ENCODE data around the gene GNB1L. TPM values are rescaled to one million over a fixed set of nuclear protein-coding genes. Genes with fewer than 3 reads are reported as not detected.
"Not testable (repeated sequence)": the region's sequence is repeated elsewhere in the genome, so short reads cannot be mapped to it uniquely, and the experiment has no call there.

GNB1L gene
- total RNA-seq, 1 experiment from 2014 or later: 15.8 TPM

DNA sequence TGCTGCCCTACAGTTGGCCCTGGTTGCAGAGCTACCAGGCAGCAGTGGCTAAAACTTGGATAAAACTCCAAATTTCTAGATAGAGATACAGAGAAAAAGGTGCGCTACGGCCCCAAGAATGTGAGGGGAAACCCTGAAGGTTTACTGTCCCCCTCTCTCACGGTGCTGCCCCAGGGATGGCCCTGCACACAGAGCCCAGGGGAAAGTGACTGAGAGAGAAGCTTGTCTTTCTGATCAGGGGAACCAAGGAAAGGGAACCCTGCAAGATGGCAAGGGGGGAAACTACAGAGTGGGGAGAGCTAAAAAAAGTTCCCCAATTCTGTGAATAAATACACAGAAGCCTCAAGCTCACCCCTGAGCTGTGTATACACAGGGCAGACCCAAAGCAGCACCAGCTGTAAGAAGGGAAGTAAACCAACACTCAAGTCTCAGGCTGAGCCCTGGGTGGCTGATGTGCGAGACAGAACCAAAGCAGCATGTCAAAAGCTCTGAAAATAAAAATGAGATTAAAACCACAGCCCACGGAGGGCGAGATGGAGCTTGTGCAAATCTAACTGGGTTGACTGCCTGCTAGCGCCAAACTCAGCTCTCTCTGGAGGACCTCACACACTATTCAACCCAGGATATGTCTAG is 22.1 kb downstream of the GNB1L start:
- Mint-ChIP-seq H3K9me3 (ENCODE audit: unreplicated experiment) (no peaks in the 10 kb centered on the region), H3K4me3 (ENCODE audit: unreplicated experiment) (no peak overlapping the region), H3K4me1 (ENCODE audit: low read depth, unreplicated experiment) (no peaks in the 10 kb centered on the region), H3K36me3 (ENCODE audit: insufficient read depth, unreplicated experiment) (no peaks in the 10 kb centered on the region), H3K27me3 (ENCODE audit: insufficient read depth, unreplicated experiment) (no peaks in the 10 kb centered on the region), H3K27ac (ENCODE audit: unreplicated experiment) (no peak overlapping the region)
- TF ChIP-seq CTCF (IDR thresholded peaks at IDR 0.05; ENCODE audit: insufficient read depth in 1 of 2, low read depth in 1 of 2, low read length in 1 of 2, severe bottlenecking in 1 of 2, unreplicated experiment in 1 of 2): no peak
- no peak for DNase-seq
- no peaks in the 10 kb centered on the region for H3K4me1 ChIP-seq
- no peaks in the 10 kb centered on the region; the same call in 1 of the 2 replicates for H3K9me3 ChIP-seq
- POLR2A ChIA-PET: interaction anchor here (1.2 kb wide), 1 partner anchor 21 kb away, joined by 8 read pairs; no protein-coding TSS in a partner anchor
- H3K36me3 ChIP-seq (ENCODE audit: control insufficient read depth, insufficient read depth, low read length): no peaks in the 10 kb centered on the region
- intact Hi-C loops (cut with micrococcal nuclease; ENCODE audit: unreplicated experiment): no loop called here
- CTCF ChIA-PET: interaction anchor here (0.7 kb wide), 1 partner anchor 78 kb away, joined by 3 read pairs; no protein-coding TSS in a partner anchor
- no TSS peak for BruUV-seq (replicated peaks)
- H3K4me3 ChIP-seq (ENCODE audit: low read depth, low read length): no peak overlapping the region
- H3K27me3 ChIP-seq (replicated peaks; ENCODE audit: control insufficient read depth, insufficient read depth, low read length): no peaks in the 10 kb centered on the region

- H3K9me3 Mint-ChIP-seq (ENCODE audit: unreplicated experiment); H3K27ac Mint-ChIP-seq (ENCODE audit: unreplicated experiment); H3K4me1 Mint-ChIP-seq (ENCODE audit: low read depth, unreplicated experiment); H3K27me3 Mint-ChIP-seq (ENCODE audit: insufficient read depth, unreplicated experiment); DNase-seq; H3K4me3 ChIP-seq (ENCODE audit: low read depth, low read length); H3K36me3 Mint-ChIP-seq (ENCODE audit: insufficient read depth, unreplicated experiment); intact Hi-C loops (cut with micrococcal nuclease; ENCODE audit: unreplicated experiment); H3K4me1 ChIP-seq; H3K27me3 ChIP-seq (replicated peaks; ENCODE audit: control insufficient read depth, insufficient read depth, low read length); H3K36me3 ChIP-seq (ENCODE audit: control insufficient read depth, insufficient read depth, low read length); H3K9me3 ChIP-seq; BruUV-seq (replicated peaks); H3K4me3 Mint-ChIP-seq (ENCODE audit: unreplicated experiment): not testable (repeated sequence)
- CTCF ChIA-PET: interaction anchor here (0.7 kb wide), 1 partner anchor 78 kb away, joined by 3 read pairs; no protein-coding TSS in a partner anchor
- POLR2A ChIA-PET: interaction anchor here (1.2 kb wide), 1 partner anchor 22 kb away, joined by 8 read pairs; no protein-coding TSS in a partner anchor
Measured at GRCh38 chr22:19831979-19832378, 22.7 kb downstream of the GNB1L start.

- Histone ChIP-seq H3K27me3 (replicated peaks; ENCODE audit: control insufficient read depth, insufficient read depth, low read length) (no peaks in the 10 kb centered on the region), H3K4me1 (0 out of 2 replicates have a peak, but pooled peaks cover 4% of the 10 kb centered on the region), H3K9me3 (no peaks in the 10 kb centered on the region; the same call in 1 of the 2 replicates), H3K36me3 (ENCODE audit: control insufficient read depth, insufficient read depth, low read length) (no peaks in the 10 kb centered on the region), H3K4me3 (ENCODE audit: low read depth, low read length) (no peak overlapping the region)
- Mint-ChIP-seq H3K9me3 (ENCODE audit: unreplicated experiment) (no peaks in the 10 kb centered on the region), H3K27me3 (ENCODE audit: insufficient read depth, unreplicated experiment) (no peaks in the 10 kb centered on the region), H3K36me3 (ENCODE audit: insufficient read depth, unreplicated experiment) (no peaks in the 10 kb centered on the region), H3K27ac (ENCODE audit: unreplicated experiment) (no peak overlapping the region), H3K4me3 (ENCODE audit: unreplicated experiment) (no peak overlapping the region), H3K4me1 (ENCODE audit: low read depth, unreplicated experiment) (no peaks in the 10 kb centered on the region)
- intact Hi-C loops (cut with micrococcal nuclease; ENCODE audit: unreplicated experiment): no loop called here
- no peak for TF ChIP-seq CTCF (IDR thresholded peaks at IDR 0.05; ENCODE audit: insufficient read depth in 1 of 2, low read depth in 1 of 2, low read length in 1 of 2, severe bottlenecking in 1 of 2, unreplicated experiment in 1 of 2)
- no TSS peak for BruUV-seq (replicated peaks)
- ChIA-PET POLR2A (no interaction called here), CTCF (no interaction called here)
- no peak for DNase-seq
Measured at GRCh38 chr22:19831016-19831415, 23.7 kb downstream of the GNB1L start.
